ENCODE measurements around the gene NRG2.
A peak's percentile ranks its signal among the peaks of the same experiment; 100 is the strongest.

Gene NRG2

DNA sequence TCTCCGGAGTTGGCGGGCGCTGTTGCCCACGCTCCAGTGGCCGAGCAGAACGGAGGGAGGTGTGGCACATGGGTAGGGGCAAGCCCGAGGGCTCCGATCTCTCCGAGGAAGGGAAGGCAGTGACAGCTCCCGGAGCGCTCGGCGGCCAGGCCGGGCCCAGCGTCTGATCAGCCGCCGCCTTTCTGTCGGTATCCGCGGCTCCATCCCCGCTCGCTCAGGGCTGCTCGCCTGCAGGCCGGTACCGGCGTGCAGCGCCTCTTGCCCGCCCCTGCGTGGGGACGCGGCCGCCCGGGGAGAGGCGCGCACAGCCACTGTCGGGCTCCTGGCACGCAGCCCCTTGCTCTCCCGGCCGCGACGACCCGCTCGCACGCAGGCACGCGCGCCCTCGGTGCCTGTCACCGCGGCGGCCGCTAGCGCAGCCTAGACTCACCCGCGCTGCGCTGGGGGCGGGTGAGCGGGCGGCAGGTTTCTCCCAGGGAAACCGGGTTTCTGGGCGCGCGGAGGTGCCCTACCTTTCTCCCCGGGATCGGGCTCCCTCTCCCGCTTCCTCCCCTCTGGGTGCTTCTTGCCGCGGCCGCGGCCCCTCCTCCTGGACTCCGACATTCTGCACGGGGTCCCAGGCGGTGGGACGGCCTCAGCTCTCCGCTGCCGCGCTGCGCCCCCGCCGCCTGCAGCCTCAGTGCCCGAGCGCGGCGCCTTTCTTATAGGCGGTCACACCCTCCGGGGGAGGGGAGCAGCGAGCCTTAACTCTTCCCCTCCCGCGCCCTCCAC lies 139.1 kb downstream of the NRG2 start:
- H3K4me3 ChIP-seq (ENCODE audit: low read length): peak overlapping the region; percentile 41
- DNase-seq (ENCODE audit: low read depth): no peak
- TF ChIP-seq, protein P1, sequence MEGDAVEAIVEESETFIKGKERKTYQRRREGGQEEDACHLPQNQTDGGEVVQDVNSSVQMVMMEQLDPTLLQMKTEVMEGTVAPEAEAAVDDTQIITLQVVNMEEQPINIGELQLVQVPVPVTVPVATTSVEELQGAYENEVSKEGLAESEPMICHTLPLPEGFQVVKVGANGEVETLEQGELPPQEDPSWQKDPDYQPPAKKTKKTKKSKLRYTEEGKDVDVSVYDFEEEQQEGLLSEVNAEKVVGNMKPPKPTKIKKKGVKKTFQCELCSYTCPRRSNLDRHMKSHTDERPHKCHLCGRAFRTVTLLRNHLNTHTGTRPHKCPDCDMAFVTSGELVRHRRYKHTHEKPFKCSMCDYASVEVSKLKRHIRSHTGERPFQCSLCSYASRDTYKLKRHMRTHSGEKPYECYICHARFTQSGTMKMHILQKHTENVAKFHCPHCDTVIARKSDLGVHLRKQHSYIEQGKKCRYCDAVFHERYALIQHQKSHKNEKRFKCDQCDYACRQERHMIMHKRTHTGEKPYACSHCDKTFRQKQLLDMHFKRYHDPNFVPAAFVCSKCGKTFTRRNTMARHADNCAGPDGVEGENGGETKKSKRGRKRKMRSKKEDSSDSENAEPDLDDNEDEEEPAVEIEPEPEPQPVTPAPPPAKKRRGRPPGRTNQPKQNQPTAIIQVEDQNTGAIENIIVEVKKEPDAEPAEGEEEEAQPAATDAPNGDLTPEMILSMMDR (conservative IDR thresholded peaks at IDR 0.05; ENCODE audit: low read depth, low read length): no peak

DNA sequence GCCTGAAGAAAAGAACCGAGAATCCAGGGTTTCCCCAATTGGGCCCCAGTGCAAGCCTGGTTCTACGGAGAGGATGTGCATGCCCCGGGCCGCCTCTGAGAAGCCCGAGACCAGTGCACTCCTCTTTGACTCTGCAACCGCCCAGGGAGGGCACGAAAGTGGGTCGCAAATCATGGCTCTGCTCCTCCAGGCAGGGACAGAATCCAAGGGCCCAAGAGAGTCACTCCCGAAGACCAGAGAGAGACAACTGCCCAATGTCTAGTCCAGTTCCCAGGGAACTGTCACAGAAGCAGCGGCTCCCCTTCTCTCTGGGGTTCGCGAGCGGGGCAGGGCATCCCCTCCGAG lies 139.7 kb downstream of the NRG2 start:
- H3K4me3 ChIP-seq (ENCODE audit: low read length): peak overlapping the region; percentile 27
- no peak for DNase-seq (ENCODE audit: low read depth)
- TF ChIP-seq, protein P1 (conservative IDR thresholded peaks at IDR 0.05; ENCODE audit: low read depth, low read length): no peak

DNA sequence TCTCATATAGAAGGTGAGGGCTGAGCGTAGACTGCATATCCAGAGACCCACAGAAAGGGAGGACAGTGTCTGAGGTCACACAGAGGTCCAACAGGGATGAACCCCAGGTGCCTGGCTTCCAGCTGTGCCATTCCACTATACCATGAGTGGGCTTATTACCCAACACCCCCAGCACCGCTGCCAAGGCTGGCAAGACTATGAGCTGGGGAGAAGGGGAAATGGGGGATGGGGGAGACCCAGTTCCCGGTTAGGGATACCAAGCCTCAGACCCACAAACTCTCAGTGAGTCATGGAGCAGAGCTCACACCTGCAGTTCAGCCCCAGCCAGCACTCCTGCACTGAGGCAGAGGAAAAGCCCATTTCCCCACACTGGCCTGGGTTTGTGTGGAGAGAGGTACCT lies 141.1 kb downstream of the NRG2 start:
- no peak overlapping the region for H3K4me3 ChIP-seq (ENCODE audit: low read length)
- TF ChIP-seq, protein P1 (conservative IDR thresholded peaks at IDR 0.05; ENCODE audit: low read depth, low read length): no peak
- no peak for DNase-seq (ENCODE audit: low read depth)

DNA sequence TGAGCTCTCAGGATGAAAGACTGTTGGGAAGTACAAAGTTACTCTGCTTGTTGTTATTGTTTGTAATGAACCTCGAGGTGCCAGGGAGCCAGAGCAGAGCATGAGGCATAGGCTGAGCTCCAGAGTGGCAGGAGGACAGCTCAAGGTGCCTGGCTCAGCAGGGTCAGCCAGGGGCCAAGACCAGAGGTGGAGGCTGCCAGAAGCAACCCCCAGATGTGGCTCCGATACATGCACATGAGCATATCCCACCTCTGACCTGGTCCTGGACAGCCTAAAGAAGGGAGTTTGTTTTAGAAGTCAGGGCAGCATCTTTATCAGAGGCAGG lies 141.9 kb downstream of the NRG2 start:
- TF ChIP-seq, protein P1 (conservative IDR thresholded peaks at IDR 0.05; ENCODE audit: low read depth, low read length): no peak
- H3K4me3 ChIP-seq (ENCODE audit: low read length): no peak overlapping the region
- DNase-seq (ENCODE audit: low read depth): no peak

DNA sequence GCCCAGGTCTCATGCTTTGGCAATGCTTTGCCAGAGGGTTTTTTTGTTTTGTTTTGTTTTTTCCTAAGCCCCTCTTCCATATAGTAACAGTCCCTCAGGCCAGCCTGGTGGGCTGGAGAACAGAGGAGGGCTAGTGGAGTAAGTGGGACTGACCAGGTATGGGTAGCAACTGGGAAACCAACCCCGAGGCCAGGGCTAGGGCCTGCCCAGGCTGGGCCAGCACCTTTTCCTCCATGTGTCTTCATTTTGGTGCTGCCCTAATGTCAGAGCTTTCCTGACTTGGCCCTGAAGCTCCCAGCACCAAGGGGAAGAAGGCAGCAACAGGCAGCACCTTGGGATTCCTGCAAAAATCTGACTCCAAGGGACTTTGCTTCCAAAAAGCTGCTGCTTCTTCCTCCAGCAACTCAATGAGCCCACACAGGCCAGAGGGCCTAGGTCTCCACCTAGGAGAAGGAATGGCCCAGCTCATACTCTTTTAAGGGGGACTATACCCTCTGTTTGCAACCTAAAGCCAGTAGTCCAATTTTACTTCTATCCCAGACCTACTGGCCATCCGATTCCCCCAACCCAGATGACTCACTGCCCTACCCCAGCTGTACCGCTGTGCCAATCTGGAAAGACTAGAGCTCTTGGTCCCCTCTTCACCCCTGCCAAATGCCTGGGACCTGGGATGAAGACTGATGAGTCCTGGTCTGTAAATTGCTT lies 142.4 kb downstream of the NRG2 start:
- no peak overlapping the region for H3K4me3 ChIP-seq (ENCODE audit: low read length)
- TF ChIP-seq, protein P1 (conservative IDR thresholded peaks at IDR 0.05; ENCODE audit: low read depth, low read length): no peak
- no peak for DNase-seq (ENCODE audit: low read depth)

DNA sequence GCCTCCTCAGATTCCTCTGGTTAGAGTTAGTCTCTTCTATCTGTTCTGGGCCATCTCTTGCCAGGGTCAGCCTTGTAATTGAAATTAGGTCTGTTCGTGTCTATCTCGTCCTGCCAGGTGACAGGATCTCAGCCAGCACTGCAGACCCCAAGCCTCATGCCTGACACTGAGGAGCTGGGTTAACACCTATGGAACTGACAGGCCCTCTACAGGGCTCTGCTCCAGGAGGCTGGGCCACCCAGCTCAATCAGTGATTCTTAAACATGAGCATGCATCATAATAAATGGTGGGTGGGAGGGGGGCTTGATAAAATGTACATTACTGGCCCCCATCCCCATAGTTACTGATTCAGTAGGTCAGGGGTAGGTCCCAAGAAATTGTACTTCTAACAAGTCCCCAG lies 144.1 kb downstream of the NRG2 start:
- no peak for DNase-seq (ENCODE audit: low read depth)
- H3K4me3 ChIP-seq (ENCODE audit: low read length): no peak overlapping the region
- TF ChIP-seq, protein P1 (conservative IDR thresholded peaks at IDR 0.05; ENCODE audit: low read depth, low read length): no peak

DNA sequence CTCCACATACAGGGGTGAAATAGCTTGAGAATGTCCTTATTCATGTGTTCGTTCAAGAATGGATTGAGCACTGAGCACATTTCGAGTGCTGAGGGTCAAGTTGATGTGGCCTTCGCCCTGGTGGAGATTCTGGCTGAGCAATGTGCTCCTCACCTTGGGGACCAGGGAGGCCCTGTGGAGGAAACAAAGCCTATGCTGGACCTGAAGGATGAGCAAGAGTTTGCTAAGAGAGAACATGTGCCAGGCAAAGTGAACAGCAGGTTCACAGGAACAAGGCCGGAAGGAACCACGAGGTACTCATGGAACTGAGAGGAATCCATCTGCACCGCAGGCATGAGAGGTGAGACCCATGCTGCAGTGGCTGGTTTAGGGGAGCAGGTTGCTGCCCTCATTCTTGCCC lies 145.1 kb downstream of the NRG2 start:
- TF ChIP-seq, protein P1 (conservative IDR thresholded peaks at IDR 0.05; ENCODE audit: low read depth, low read length): no peak
- H3K4me3 ChIP-seq (ENCODE audit: low read length): no peak overlapping the region
- no peak for DNase-seq (ENCODE audit: low read depth)
